ENCODE results near the gene BRINP3.

Gene BRINP3

GRCh38 chr1:190452272-190452848 lies 25.3 kb downstream of the BRINP3 start:
- no peak for DNase-seq

- no peak for DNase-seq
Observed at GRCh38 chr1:190444464-190444863, 33.2 kb downstream of the BRINP3 start.

- no peak for DNase-seq
Observed at GRCh38 chr1:190439447-190439846, 38.2 kb downstream of the BRINP3 start.

GRCh38 chr1:190436615-190437014 lies 41.0 kb downstream of the BRINP3 start:
- no peak for DNase-seq

GRCh38 chr1:190429932-190430331 lies 47.7 kb downstream of the BRINP3 start:
- no peak for DNase-seq

GRCh38 chr1:190429141-190429540 lies 48.5 kb downstream of the BRINP3 start:
- no peak for DNase-seq

GRCh38 chr1:190416239-190416638 lies 61.4 kb downstream of the BRINP3 start:
- DNase-seq: no peak

GRCh38 chr1:190413142-190413541 lies 64.5 kb downstream of the BRINP3 start:
- DNase-seq: no peak

GRCh38 chr1:190403402-190403801 lies 74.3 kb downstream of the BRINP3 start:
- no peak for DNase-seq

- DNase-seq: no peak
Observed at GRCh38 chr1:190399233-190399632, 78.4 kb downstream of the BRINP3 start.

GRCh38 chr1:190391582-190391981 lies 86.1 kb downstream of the BRINP3 start:
- DNase-seq: no peak

GRCh38 chr1:190377991-190378390 lies 99.7 kb downstream of the BRINP3 start:
- no peak for DNase-seq

- DNase-seq: no peak
Observed at GRCh38 chr1:190377294-190377693, 100.4 kb downstream of the BRINP3 start.

- DNase-seq: no peak
Observed at GRCh38 chr1:190376044-190376443, 101.6 kb downstream of the BRINP3 start.

GRCh38 chr1:190373705-190374336 lies 103.8 kb downstream of the BRINP3 start:
- no peak for DNase-seq

- no peak for DNase-seq
Observed at GRCh38 chr1:190367200-190367599, 110.5 kb downstream of the BRINP3 start.

GRCh38 chr1:190365283-190365682 lies 112.4 kb downstream of the BRINP3 start:
- DNase-seq: no peak

GRCh38 chr1:190353538-190354101 lies 124.0 kb downstream of the BRINP3 start:
- no peak for DNase-seq

- no peak for DNase-seq
Observed at GRCh38 chr1:190344454-190344853, 133.2 kb downstream of the BRINP3 start.

GRCh38 chr1:190338829-190339228 lies 138.8 kb downstream of the BRINP3 start:
- no peak for DNase-seq

- no peak for DNase-seq
Observed at GRCh38 chr1:190328871-190329270, 148.8 kb downstream of the BRINP3 start.

- DNase-seq: no peak
Observed at GRCh38 chr1:190328361-190328760, 149.3 kb downstream of the BRINP3 start.

GRCh38 chr1:190327271-190327670 lies 150.4 kb downstream of the BRINP3 start:
- DNase-seq: no peak

GRCh38 chr1:190323530-190323929 lies 154.1 kb downstream of the BRINP3 start:
- no peak for DNase-seq

- DNase-seq: no peak
Observed at GRCh38 chr1:190322274-190322673, 155.4 kb downstream of the BRINP3 start.
